ENCODE results near the gene P2RY14. TPM values are rescaled to one million over a fixed set of nuclear protein-coding genes. Genes with fewer than 3 reads are reported as not detected.
A peak's percentile ranks its signal among the peaks of the same experiment; 100 is the strongest.

The P2RY14 gene
- total RNA-seq, 1 donor from 2014 or later = 8.9 TPM

- DNase-seq (ENCODE audit: low spot score) = peak; percentile 76
These were observed 61.4 kb downstream of the P2RY14 start for GRCh38 chr3:151216641-151217607.

GRCh38 chr3:151214459-151214858 is 63.9 kb downstream of the P2RY14 start:
- DNase-seq (ENCODE audit: low spot score) = no peak

GRCh38 chr3:151213881-151214280 is 64.5 kb downstream of the P2RY14 start:
- DNase-seq (ENCODE audit: low spot score) = no peak

GRCh38 chr3:151213151-151213550 is 65.2 kb downstream of the P2RY14 start:
- no peak for DNase-seq (ENCODE audit: low spot score)

- DNase-seq (ENCODE audit: low spot score) = no peak
These were observed 67.5 kb downstream of the P2RY14 start for GRCh38 chr3:151210676-151211381.

- DNase-seq (ENCODE audit: low spot score) = no peak
These were observed 68.7 kb downstream of the P2RY14 start for GRCh38 chr3:151209654-151210053.

- DNase-seq (ENCODE audit: low spot score) = no peak
These were observed 72.1 kb downstream of the P2RY14 start for GRCh38 chr3:151206201-151206600.

GRCh38 chr3:151205482-151205881 is 72.9 kb downstream of the P2RY14 start:
- no peak for DNase-seq (ENCODE audit: low spot score)

- no peak for DNase-seq (ENCODE audit: low spot score)
These were observed 73.6 kb downstream of the P2RY14 start for GRCh38 chr3:151204530-151205402.

- no peak for DNase-seq (ENCODE audit: low spot score)
These were observed 75.3 kb downstream of the P2RY14 start, which contains the start of gene GPR171 for GRCh38 chr3:151203051-151203420. Gene GPR171, minus strand, starts transcription at chr3:151203216. Its CDS starts 3,830 bp downstream, at chr3:151199386.

- no peak for DNase-seq (ENCODE audit: low spot score)
These were observed 77.2 kb downstream of the P2RY14 start for GRCh38 chr3:151201051-151201730.

GRCh38 chr3:151200586-151200985 is 77.8 kb downstream of the P2RY14 start:
- DNase-seq (ENCODE audit: low spot score) = no peak

- DNase-seq (ENCODE audit: low spot score) = no peak
These were observed 78.5 kb downstream of the P2RY14 start for GRCh38 chr3:151199554-151200438.

GRCh38 chr3:151198849-151199248 is 79.5 kb downstream of the P2RY14 start:
- DNase-seq (ENCODE audit: low spot score) = no peak

GRCh38 chr3:151197981-151198767 is 80.2 kb downstream of the P2RY14 start:
- DNase-seq (ENCODE audit: low spot score) = peak; percentile 42

GRCh38 chr3:151197228-151197627 is 81.1 kb downstream of the P2RY14 start:
- no peak for DNase-seq (ENCODE audit: low spot score)

- no peak for DNase-seq (ENCODE audit: low spot score)
These were observed 81.9 kb downstream of the P2RY14 start for GRCh38 chr3:151196434-151196833.

- DNase-seq (ENCODE audit: low spot score) = no peak
These were observed 82.5 kb downstream of the P2RY14 start for GRCh38 chr3:151195826-151196225.

- no peak for DNase-seq (ENCODE audit: low spot score)
These were observed 85.8 kb downstream of the P2RY14 start for GRCh38 chr3:151192545-151192944.

All from umbilical cord (tissue), 2 donors.